Spleen (tissue), 13 donors: ENCODE results near the gene UBE3B. TPM values are rescaled to one million over a fixed set of nuclear protein-coding genes. Genes with fewer than 3 reads are reported as not detected.
A peak's percentile ranks its signal among the peaks of the same experiment; 100 is the strongest.
"Not testable (repeated sequence)": the region's sequence is repeated elsewhere in the genome, so short reads cannot be mapped to it uniquely, and the experiment has no call there.

Experiments
- DNase-seq: peaks from one replicate; pipeline ENCODE4 v3.0.0-alpha.2; 2020
- H3K27ac ChIP-seq, 8 donors: fragments of 200-600 bp; sonication (generic) in 7 of 8; 1 replicate in 4 of 8; 2 replicates in 4 of 8; pipeline versions ENCODE4 v1.5.0 to v1.8.0; 2016 to 2021; ENCODE audit warnings: inconsistent platforms in 4 of 8, mild to moderate bottlenecking in 4 of 8, moderate library complexity in 1 of 8
- H3K27me3 ChIP-seq, 7 donors: fragments of 200-600 bp; sonication (generic) in 6 of 7; replicated peaks in 1 of 7; 1 replicate in 4 of 7; 2 replicates in 3 of 7; pipeline versions ENCODE4 v1.5.0 to v1.8.0; 2016 to 2021; ENCODE audit warnings: inconsistent platforms in 3 of 7, mild to moderate bottlenecking in 1 of 7
- H3K36me3 ChIP-seq, 6 donors: fragments of 200-600 bp; sonication (generic) in 5 of 6; 1 replicate in 4 of 6; 2 replicates in 2 of 6; pipeline versions ENCODE4 v1.5.0 to v1.8.0; 2016 to 2021; ENCODE audit warnings: inconsistent platforms in 2 of 6
- H3K4me1 ChIP-seq, 6 donors: fragments of 200-600 bp; sonication (generic) in 5 of 6; 1 replicate in 3 of 6; 2 replicates in 3 of 6; pipeline versions ENCODE4 v1.5.0 to v1.8.0; 2016 to 2021; ENCODE audit warnings: inconsistent platforms in 3 of 6
- H3K4me3 ChIP-seq, 8 donors: fragments of 200-600 bp; sonication (generic) in 7 of 8; 1 replicate in 4 of 8; 2 replicates in 4 of 8; pipeline versions ENCODE4 v1.5.0 to v1.8.0; 2016 to 2021; ENCODE audit warnings: inconsistent platforms in 4 of 8, mild to moderate bottlenecking in 4 of 8, moderate library complexity in 2 of 8
- H3K9me3 ChIP-seq, 8 donors: fragments of 200-600 bp; sonication (generic) in 7 of 8; 1 replicate in 4 of 8; 2 replicates in 4 of 8; pipeline versions ENCODE4 v1.5.0 to v1.8.0; 2016 to 2021; ENCODE audit warnings: inconsistent platforms in 4 of 8
- CTCF ChIP-seq, 11 experiments: fragments of 200-600 bp in 7 of 11; fragments of 450-650 bp in 4 of 11; sonication (generic) in 4 of 11; IDR thresholded peaks in 8 of 11; conservative IDR thresholded peaks in 3 of 11; 1 replicate in 7 of 11; 2 replicates in 4 of 11; pipeline versions ENCODE4 v1.4.0 to v1.8.0; 2016 to 2021; ENCODE audit warnings: antibody characterized with exemption in 11 of 11, inconsistent platforms in 4 of 11, mild to moderate bottlenecking in 1 of 11
- POLR2A ChIP-seq, 3 donors: fragments of 450-650 bp; IDR thresholded peaks; one replicate each; pipeline ENCODE4 v1.5.1; 2017; ENCODE audit warnings: antibody characterized with exemption in 3 of 3, mild to moderate bottlenecking in 1 of 3
- POLR2AphosphoS5 ChIP-seq, 3 donors: sonication (generic); formaldehyde crosslinking; IDR thresholded peaks; one replicate each; pipeline ENCODE4 v1.5.1; 2017; ENCODE audit warnings: antibody characterized with exemption in 3 of 3
- WGBS, 5 donors: extraction: QIAGEN DNeasy Blood & Tissue Kit in 3 of 5; methylation state at CpG; one replicate each; pipeline versions ENCODE4 v1.1.5 to v1.1.7; 2013 to 2018; 5-methylcytosine and 5-hydroxymethylcytosine counted together
- intact Hi-C: fragments of 100-400 bp; cut with DNase I; formaldehyde crosslinking; loops from one replicate; pipeline ENCODE4 v1.15.0; 2023; ENCODE audit warnings: low total_unique reads
- long read RNA-seq, 2 donors: transcript quantifications; one replicate each; lab custom pipeline, GENCODE V29; 2026
- polyA plus RNA-seq, 3 donors: library from polyadenylated mRNA; stranded (reverse); fragments of 200-250 nt; gene quantifications; one replicate each; pipeline ENCODE4 v1.2.1, GENCODE V29; 2013
- total RNA-seq, 7 donors: library from RNA; depleted of rRNA in 3 of 7; stranded (reverse); fragments of >200 nt in 3 of 7; fragmentation: NEBNext Ultra II Directional in 4 of 7; extraction: Animal tissue kit (Norgen Biotek cat#: 25700) in 4 of 7; gene quantifications; one replicate each; pipeline versions ENCODE4 v1.1.0 to v1.2.1, GENCODE V29; 2016 to 2021
- donor health status: healthy with polysubstance abuse.
- donor health status: DM: no; HTN: no; CAD: no; lungs with moderate emphysema.
- donor health status: DM: no; HTN: no; CAD: no.
- donor health status: Bipolar disorder and iron deficiency.
- donor health status: healthy.
- donor health status: DM: no; HTN: no; CAD: no.
- donor health status: DM: yes; HTN: yes; CAD: no.

UBE3B gene
- total RNA-seq (10 to 100 TPM; 33.1 to 63.1 (median 43.1) TPM), polyA plus RNA-seq (1 to 10 TPM; 5.7 to 9.2 (median 6.9) TPM)
- long read RNA-seq, donor 1, partial matches to known transcripts: 5 of 6 reads
- long read RNA-seq, donor 1, other reads (novel, unspliced or antisense): 0 of 6 reads
- long read RNA-seq, donor 2, full-length matches to known transcripts: 4 of 4 reads
- long read RNA-seq, donor 2, partial matches to known transcripts: 0 of 4 reads
- long read RNA-seq, donor 2, other reads (novel, unspliced or antisense): 0 of 4 reads

GRCh38 chr12:109477185-109477962, at the start of gene UBE3B, which contains the start of gene KCTD10:
Gene UBE3B (plus strand): TSS chr12:109477634. CDS start chr12:109483552, 5,918 bp downstream.
Gene KCTD10 (minus strand): TSS chr12:109477300. CDS start chr12:109477262, 38 bp downstream.
- intact Hi-C loops: no loop called here

GRCh38 chr12:109428037-109428629, 49.3 kb upstream of the UBE3B start:
- no peaks in the 10 kb centered on the region for H3K9me3 ChIP-seq
- H3K4me1 ChIP-seq: peaks cover 6 to 9% (median 8%) of the 10 kb centered on the region in 6 donors
- H3K36me3 ChIP-seq: no peaks in the 10 kb centered on the region
- H3K27me3 ChIP-seq: peaks cover 0 to 6% (median 0%) of the 10 kb centered on the region in 7 donors
- peak; percentile 93 for DNase-seq
- intact Hi-C loops: no loop called here
- WGBS, 5 donors: 21 to 30% (median 23%) methylated on average over 8 of the region's 8 CpGs
- peak in 1 of 3 donors; percentile 45 for TF ChIP-seq POLR2AphosphoS5 (IDR thresholded peaks at IDR 0.05)
- peak; percentile 67 to 96 (median 94) for TF ChIP-seq CTCF (IDR thresholded peaks at IDR 0.05 in 8 of 11, conservative IDR thresholded peaks at IDR 0.05 in 3 of 11)
- no peak for TF ChIP-seq POLR2A (IDR thresholded peaks at IDR 0.05)
- H3K4me3 ChIP-seq: no peak overlapping the region
- no peak overlapping the region for H3K27ac ChIP-seq

More at GRCh38 chr12:109477185-109477962, at the start of gene UBE3B, which contains the start of gene KCTD10:
- TF ChIP-seq POLR2AphosphoS5 (IDR thresholded peaks at IDR 0.05) (peak; percentile 87 to 91 (median 87)), CTCF (IDR thresholded peaks at IDR 0.05 in 8 of 11, conservative IDR thresholded peaks at IDR 0.05 in 3 of 11) (peak in 6 of 11 experiments; percentile 10 to 37 (median 24)), POLR2A (IDR thresholded peaks at IDR 0.05) (peak in 2 of 3 donors; percentile 21 to 36)
- Histone ChIP-seq H3K9me3 (no peaks in the 10 kb centered on the region), H3K4me1 (peaks cover 34 to 84% (median 61%) of the 10 kb centered on the region in 6 donors), H3K27ac (peak within 1 kb of the TSS; percentile 94 to 99 (median 98)), H3K36me3 (peaks cover 0 to 20% (median 0%) of the 10 kb centered on the region in 6 donors), H3K27me3 (no peaks in the 10 kb centered on the region), H3K4me3 (peak within 1 kb of the TSS; percentile 81 to 99 (median 94))
- DNase-seq: peak; percentile 95
- 0 to 1% (median 0%) methylated on average over 29 to 54 of the region's 54 CpGs for WGBS, 5 donors

- H3K4me1 ChIP-seq: peaks cover 8 to 16% (median 12%) of the 10 kb centered on the region in 6 donors
- H3K9me3 ChIP-seq, H3K27ac ChIP-seq, intact Hi-C loops, H3K27me3 ChIP-seq, H3K4me3 ChIP-seq, H3K36me3 ChIP-seq: not testable (repeated sequence)
- WGBS, 5 donors: 89 to 95% (median 91%) methylated on average over 3 of the region's 3 CpGs
- peak; percentile 16 for DNase-seq
Observed at GRCh38 chr12:109428804-109429203, 48.6 kb upstream of the UBE3B start.

- H3K9me3 ChIP-seq: no peaks in the 10 kb centered on the region
- peaks cover 8 to 17% (median 12%) of the 10 kb centered on the region in 6 donors for H3K4me1 ChIP-seq
- no peaks in the 10 kb centered on the region for H3K27me3 ChIP-seq
- TF ChIP-seq POLR2A (IDR thresholded peaks at IDR 0.05) (no peak), POLR2AphosphoS5 (IDR thresholded peaks at IDR 0.05) (no peak), CTCF (IDR thresholded peaks at IDR 0.05 in 8 of 11, conservative IDR thresholded peaks at IDR 0.05 in 3 of 11) (no peak)
- 87 to 95% (median 93%) methylated on average over 4 to 6 of the region's 6 CpGs for WGBS, 5 donors
- DNase-seq: no peak
- no peaks in the 10 kb centered on the region for H3K36me3 ChIP-seq
- H3K27ac ChIP-seq: no peak overlapping the region
- no peak overlapping the region for H3K4me3 ChIP-seq
- intact Hi-C loops: loop anchor here (5.0 kb wide), 1 partner anchor 347 kb away; no protein-coding TSS in a partner anchor
Observed at GRCh38 chr12:109430244-109430643, 47.2 kb upstream of the UBE3B start.
